BLaER1 treated with 17β-estradiol and CSF1 and Interleukin-3, amounts not matched to agents 10 nM and 100 nM (cell line): Measurements from ENCODE around the gene IL18R1.

Experiments
- H3K27ac ChIP-seq, 11 experiments: shearing (Covaris generic); formaldehyde crosslinking; 2 replicates each; pipeline ENCODE4 v1.8.1; 2022
- H3K27me3 ChIP-seq, 11 experiments: shearing (Covaris generic); formaldehyde crosslinking; 2 replicates each; pipeline ENCODE4 v1.8.1; 2022
- H3K36me3 ChIP-seq, 11 experiments: shearing (Covaris generic); formaldehyde crosslinking; 2 replicates each; pipeline ENCODE4 v1.8.1; 2022
- H3K4me1 ChIP-seq, 10 experiments: shearing (Covaris generic); formaldehyde crosslinking; 2 replicates each; pipeline ENCODE4 v1.8.1; 2022
- H3K4me2 ChIP-seq, 11 experiments: shearing (Covaris generic); formaldehyde crosslinking; 2 replicates each; pipeline ENCODE4 v1.8.1; 2022
- H3K4me3 ChIP-seq, 10 experiments: shearing (Covaris generic); formaldehyde crosslinking; 2 replicates each; pipeline ENCODE4 v1.8.1; 2022
- H3K9ac ChIP-seq, 11 experiments: shearing (Covaris generic); formaldehyde crosslinking; 2 replicates each; pipeline ENCODE4 v1.8.1; 2022
- H3K9me3 ChIP-seq, 11 experiments: shearing (Covaris generic); formaldehyde crosslinking; replicated peaks in 1 of 11; 2 replicates each; pipeline ENCODE4 v1.8.1; 2022
- H4K20me1 ChIP-seq, 11 experiments: shearing (Covaris generic); formaldehyde crosslinking; 2 replicates each; pipeline ENCODE4 v1.8.1; 2022
- Cebpa-rat ChIP-seq, 11 experiments: shearing (Covaris generic); IDR thresholded peaks; 2 replicates each; pipeline ENCODE4 v1.8.1; 2022

The IL18R1 gene, protein sequence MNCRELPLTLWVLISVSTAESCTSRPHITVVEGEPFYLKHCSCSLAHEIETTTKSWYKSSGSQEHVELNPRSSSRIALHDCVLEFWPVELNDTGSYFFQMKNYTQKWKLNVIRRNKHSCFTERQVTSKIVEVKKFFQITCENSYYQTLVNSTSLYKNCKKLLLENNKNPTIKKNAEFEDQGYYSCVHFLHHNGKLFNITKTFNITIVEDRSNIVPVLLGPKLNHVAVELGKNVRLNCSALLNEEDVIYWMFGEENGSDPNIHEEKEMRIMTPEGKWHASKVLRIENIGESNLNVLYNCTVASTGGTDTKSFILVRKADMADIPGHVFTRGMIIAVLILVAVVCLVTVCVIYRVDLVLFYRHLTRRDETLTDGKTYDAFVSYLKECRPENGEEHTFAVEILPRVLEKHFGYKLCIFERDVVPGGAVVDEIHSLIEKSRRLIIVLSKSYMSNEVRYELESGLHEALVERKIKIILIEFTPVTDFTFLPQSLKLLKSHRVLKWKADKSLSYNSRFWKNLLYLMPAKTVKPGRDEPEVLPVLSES

DNA sequence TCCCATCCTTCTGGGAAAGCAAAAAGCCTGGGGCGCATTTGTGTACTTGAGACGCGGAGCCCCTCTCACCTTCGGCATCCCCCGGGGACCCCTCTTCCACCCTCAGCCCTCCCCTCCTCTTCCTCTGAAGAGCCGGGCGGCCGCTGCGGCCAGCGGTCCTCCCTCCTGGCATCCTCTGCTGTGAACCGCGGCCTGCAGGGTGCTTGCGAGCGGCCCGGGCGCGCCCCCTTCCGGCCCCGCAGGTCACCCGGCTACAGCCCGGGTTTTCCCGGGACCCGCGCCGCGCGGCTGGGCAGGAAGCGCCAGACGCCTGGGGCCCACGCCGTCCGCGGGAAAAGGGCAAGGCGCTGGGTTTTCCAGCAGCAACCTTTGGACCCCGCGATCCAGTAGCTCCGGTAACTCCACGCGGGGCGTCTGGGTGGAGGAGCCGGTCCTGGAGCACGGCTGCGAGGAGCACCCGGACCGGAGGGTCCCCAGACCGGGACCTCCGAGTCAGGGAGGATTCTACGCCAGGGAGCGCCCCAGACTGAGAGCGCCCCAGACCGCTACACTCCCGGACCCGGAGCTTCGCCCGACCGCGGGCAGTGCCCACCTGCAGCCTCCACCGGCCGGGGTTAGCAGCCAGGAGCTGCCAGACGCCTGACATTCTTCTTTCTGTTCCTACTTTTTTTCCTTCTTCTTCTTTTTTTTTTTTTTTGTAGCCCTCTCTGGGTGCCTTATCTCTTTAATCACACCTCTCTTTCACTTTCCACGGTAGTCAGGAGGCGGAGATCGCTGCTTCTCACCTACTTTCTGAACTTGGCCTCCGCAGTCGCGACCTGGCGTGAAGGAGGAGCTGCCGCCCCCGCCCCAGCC lies at the start of gene IL18R1:
TSS of gene IL18R1 (plus strand) at position 271 of the 855 bp plus-strand sequence. CDS start 6,865 bp downstream, outside the sequence.
- no peak for TF ChIP-seq Cebpa-rat (IDR thresholded peaks at IDR 0.05)
- no peaks in the 10 kb centered on the region for H3K9me3 ChIP-seq
- H3K36me3 ChIP-seq = no peaks in the 10 kb centered on the region
- H3K27me3 ChIP-seq = peaks cover 8 to 27% (median 21%) of the 10 kb centered on the region in 11 experiments
- peak within 1 kb of the TSS; percentile 53 to 75 (median 70); a peak in 20 of 22 replicates for H3K9ac ChIP-seq
- H3K4me2 ChIP-seq = peak within 1 kb of the TSS; percentile 87 to 99 (median 96)
- H3K27ac ChIP-seq = peak within 1 kb of the TSS in 7 of 11 experiments; percentile 7 to 52 (median 36); a peak in 11 of 22 replicates
- H3K4me1 ChIP-seq = peaks cover 0 to 12% (median 9%) of the 10 kb centered on the region in 10 experiments; a peak in 11 of 20 replicates
- H3K4me3 ChIP-seq = peak within 1 kb of the TSS; percentile 59 to 78 (median 64)
- no peaks in the 10 kb centered on the region for H4K20me1 ChIP-seq

DNA sequence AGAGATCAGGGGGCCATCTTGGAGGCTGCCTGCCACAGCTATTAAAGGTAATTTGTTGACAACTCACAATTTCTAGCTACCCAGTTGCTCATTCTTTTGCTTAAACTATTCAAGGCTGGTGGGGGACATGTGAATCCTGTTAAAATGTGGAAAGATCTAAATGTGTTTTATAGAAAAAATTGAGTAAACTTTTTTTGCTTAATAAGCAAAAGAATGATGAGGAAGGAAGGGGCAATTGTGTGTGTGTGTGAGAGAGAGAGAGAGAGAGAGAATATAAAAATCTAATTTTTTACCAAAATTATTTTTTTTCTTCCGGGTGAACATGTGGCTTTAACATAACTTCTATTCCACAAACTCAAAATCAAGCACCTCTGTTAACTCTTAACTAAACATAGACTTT lies 49.5 kb upstream of the IL18R1 start:
- Histone ChIP-seq H3K36me3 (no peaks in the 10 kb centered on the region), H3K27me3 (peaks cover 0 to 8% (median 0%) of the 10 kb centered on the region in 11 experiments; a peak in 1 of 22 replicates), H3K9ac (no peak overlapping the region), H3K4me3 (no peak overlapping the region), H3K4me2 (peak overlapping the region in 4 of 11 experiments; percentile 24 to 47 (median 33); a peak in 4 of 22 replicates), H3K4me1 (peaks cover 0 to 14% (median 5%) of the 10 kb centered on the region in 10 experiments; a peak in 11 of 20 replicates), H3K27ac (no peak overlapping the region), H3K9me3 (no peaks in the 10 kb centered on the region), H4K20me1 (no peaks in the 10 kb centered on the region)
- no peak for TF ChIP-seq Cebpa-rat (IDR thresholded peaks at IDR 0.05)

GRCh38 chr2:102310964-102311640 lies 44.5 kb upstream of the IL18R1 start, which contains the start of gene IL1RL1:
TSS of gene IL1RL1 (plus strand) at chr2:102311563. CDS start at chr2:102338265, 26,702 bp downstream.
- no peaks in the 10 kb centered on the region for H3K36me3 ChIP-seq
- no peak within 1 kb of the TSS for H3K4me3 ChIP-seq
- H3K9me3 ChIP-seq = no peaks in the 10 kb centered on the region
- TF ChIP-seq Cebpa-rat (IDR thresholded peaks at IDR 0.05) = no peak
- H3K4me1 ChIP-seq = peaks cover 0 to 8% (median 0%) of the 10 kb centered on the region in 10 experiments; a peak in 7 of 20 replicates
- H3K9ac ChIP-seq = no peak within 1 kb of the TSS
- H3K27me3 ChIP-seq = no peaks in the 10 kb centered on the region
- no peak within 1 kb of the TSS for H3K27ac ChIP-seq
- no peak within 1 kb of the TSS for H3K4me2 ChIP-seq
- H4K20me1 ChIP-seq = no peaks in the 10 kb centered on the region

GRCh38 chr2:102313025-102313424 lies 42.6 kb upstream of the IL18R1 start:
- TF ChIP-seq Cebpa-rat (IDR thresholded peaks at IDR 0.05) = no peak
- Histone ChIP-seq H3K4me3 (no peak overlapping the region), H3K36me3 (no peaks in the 10 kb centered on the region), H4K20me1 (no peaks in the 10 kb centered on the region), H3K4me2 (no peak overlapping the region), H3K9me3 (no peaks in the 10 kb centered on the region), H3K27me3 (no peaks in the 10 kb centered on the region), H3K4me1 (peaks cover 0 to 5% (median 0%) of the 10 kb centered on the region in 10 experiments; a peak in 2 of 20 replicates), H3K27ac (no peak overlapping the region), H3K9ac (no peak overlapping the region)

DNA sequence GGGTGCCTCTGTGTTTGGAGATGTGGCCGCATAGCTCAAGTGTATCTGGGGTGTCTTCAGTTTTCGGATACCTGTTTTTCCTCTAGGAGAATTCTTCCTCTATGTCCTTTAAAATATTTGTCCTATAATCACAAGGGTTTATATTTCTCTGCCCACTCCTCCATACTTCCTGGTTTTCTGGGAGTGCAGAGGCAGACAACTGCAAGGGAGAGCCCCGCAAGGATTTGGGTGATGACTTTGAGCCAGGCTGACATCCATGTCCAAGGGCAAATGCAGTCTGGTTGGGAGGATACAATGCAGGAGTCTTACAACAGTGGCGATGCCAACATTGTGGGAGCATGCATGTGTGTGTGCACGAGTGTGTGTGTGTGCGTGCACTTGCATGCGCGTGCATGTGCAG lies 42.1 kb upstream of the IL18R1 start:
- H3K4me3 ChIP-seq = no peak overlapping the region
- no peak overlapping the region for H3K9ac ChIP-seq
- no peak overlapping the region for H3K4me2 ChIP-seq
- peaks cover 0 to 5% (median 0%) of the 10 kb centered on the region in 10 experiments; a peak in 2 of 20 replicates for H3K4me1 ChIP-seq
- H3K36me3 ChIP-seq = no peaks in the 10 kb centered on the region
- TF ChIP-seq Cebpa-rat (IDR thresholded peaks at IDR 0.05) = no peak
- no peaks in the 10 kb centered on the region for H3K27me3 ChIP-seq
- H3K27ac ChIP-seq = no peak overlapping the region
- H3K9me3 ChIP-seq = no peaks in the 10 kb centered on the region
- no peaks in the 10 kb centered on the region for H4K20me1 ChIP-seq

- Histone ChIP-seq H3K27ac (no peak overlapping the region), H4K20me1 (no peaks in the 10 kb centered on the region), H3K9ac (no peak overlapping the region), H3K27me3 (no peaks in the 10 kb centered on the region), H3K4me3 (no peak overlapping the region), H3K4me2 (no peak overlapping the region), H3K36me3 (no peaks in the 10 kb centered on the region), H3K4me1 (peaks cover 0 to 5% (median 0%) of the 10 kb centered on the region in 10 experiments; a peak in 2 of 20 replicates), H3K9me3 (no peaks in the 10 kb centered on the region)
- no peak for TF ChIP-seq Cebpa-rat (IDR thresholded peaks at IDR 0.05)
These were observed 41.6 kb upstream of the IL18R1 start for GRCh38 chr2:102313950-102314349.

GRCh38 chr2:102315921-102316320 lies 39.7 kb upstream of the IL18R1 start:
- no peaks in the 10 kb centered on the region for H4K20me1 ChIP-seq
- no peak overlapping the region for H3K9ac ChIP-seq
- no peak overlapping the region for H3K4me2 ChIP-seq
- TF ChIP-seq Cebpa-rat (IDR thresholded peaks at IDR 0.05) = no peak
- H3K4me1 ChIP-seq = peaks cover 0 to 5% (median 0%) of the 10 kb centered on the region in 10 experiments; a peak in 2 of 20 replicates
- H3K4me3 ChIP-seq = no peak overlapping the region
- no peak overlapping the region for H3K27ac ChIP-seq
- no peaks in the 10 kb centered on the region for H3K9me3 ChIP-seq
- no peaks in the 10 kb centered on the region for H3K27me3 ChIP-seq
- no peaks in the 10 kb centered on the region for H3K36me3 ChIP-seq

- no peak for TF ChIP-seq Cebpa-rat (IDR thresholded peaks at IDR 0.05)
- H3K27ac ChIP-seq = no peak overlapping the region
- no peaks in the 10 kb centered on the region for H3K36me3 ChIP-seq
- H3K27me3 ChIP-seq = no peaks in the 10 kb centered on the region
- no peak overlapping the region for H3K9ac ChIP-seq
- H3K4me1 ChIP-seq = peaks cover 0 to 5% (median 0%) of the 10 kb centered on the region in 10 experiments; a peak in 1 of 20 replicates
- H3K9me3 ChIP-seq = no peaks in the 10 kb centered on the region
- no peaks in the 10 kb centered on the region for H4K20me1 ChIP-seq
- H3K4me2 ChIP-seq = 0 out of 22 replicates have a peak overlapping the region, but pooled peaks of 2 of the 11 experiments have one; percentile 7 to 15
- no peak overlapping the region for H3K4me3 ChIP-seq
These were observed 37.9 kb upstream of the IL18R1 start for GRCh38 chr2:102317715-102318114.
